Neural progenitor cell (in vitro differentiated cells): Measurements from ENCODE around the gene WIPF2. TPM values are rescaled to one million over a fixed set of nuclear protein-coding genes. Genes with fewer than 3 reads are reported as not detected.

ENCODE experiments used
- DNase-seq: peaks from one replicate; pipeline ENCODE4 v3.0.0-alpha.2; 2016; ENCODE audit warnings: low spot score
- H2AFZ ChIP-seq: fragments of 200-600 bp; sonication (generic); replicated peaks from 2 replicates; pipeline ENCODE4 v1.6.1; 2016; ENCODE audit warnings: antibody characterized with exemption
- H3F3A ChIP-seq: fragments of 200-600 bp; sonication (generic); 2 replicates; pipeline ENCODE4 v1.6.1; 2016; ENCODE audit warnings: antibody characterized with exemption, low read depth
- H3K27ac ChIP-seq: fragments of 200-600 bp; sonication (generic); 2 replicates; pipeline ENCODE4 v1.5.1; 2016; ENCODE audit warnings: mild to moderate bottlenecking
- H3K27me3 ChIP-seq: fragments of 200-600 bp; sonication (generic); 2 replicates; pipeline ENCODE4 v1.6.1; 2016; ENCODE audit warnings: mild to moderate bottlenecking, moderate library complexity
- H3K36me3 ChIP-seq: fragments of 200-600 bp; sonication (generic); 2 replicates; pipeline ENCODE4 v1.5.1; 2016
- H3K4me1 ChIP-seq: fragments of 200-600 bp; sonication (generic); 2 replicates; pipeline ENCODE4 v1.6.1; 2016; ENCODE audit warnings: mixed run types
- H3K4me2 ChIP-seq: fragments of 200-600 bp; sonication (generic); 2 replicates; pipeline ENCODE4 v1.6.1; 2016
- H3K4me3 ChIP-seq: fragments of 200-600 bp; sonication (generic); 2 replicates; pipeline ENCODE4 v1.5.1; 2016
- H3K79me2 ChIP-seq: fragments of 200-600 bp; sonication (generic); 2 replicates; pipeline ENCODE4 v1.6.1; 2016; ENCODE audit warnings: low read depth
- H3K9ac ChIP-seq: fragments of 200-600 bp; sonication (generic); 2 replicates; pipeline ENCODE4 v1.6.1; 2016
- H3K9me3 ChIP-seq: fragments of 200-600 bp; sonication (generic); 2 replicates; pipeline ENCODE4 v1.5.1; 2016; ENCODE audit warnings: low read depth
- H4K20me1 ChIP-seq: fragments of 200-600 bp; sonication (generic); 2 replicates; pipeline ENCODE4 v1.6.1; 2016; ENCODE audit warnings: low read depth
- H3K27ac Mint-ChIP-seq: 3 replicates; pipeline ENCODE4 v1.8.0; 2021; ENCODE audit warnings: mixed read lengths
- H3K27me3 Mint-ChIP-seq: 2 replicates; pipeline ENCODE4 v1.8.0; 2022; ENCODE audit warnings: low read depth, mild to moderate bottlenecking, inconsistent platforms, moderate library complexity, mixed read lengths; ENCODE audit not compliant: insufficient read depth
- H3K36me3 Mint-ChIP-seq: 3 replicates; pipeline ENCODE4 v1.8.0; 2021; ENCODE audit warnings: mixed read lengths
- H3K4me1 Mint-ChIP-seq: 3 replicates; pipeline ENCODE4 v1.8.0; 2021; ENCODE audit warnings: mixed read lengths
- H3K4me3 Mint-ChIP-seq: 3 replicates; pipeline ENCODE4 v1.8.0; 2021; ENCODE audit warnings: mild to moderate bottlenecking, moderate library complexity, mixed read lengths
- H3K9me3 Mint-ChIP-seq: 3 replicates; pipeline ENCODE4 v1.8.0; 2020; ENCODE audit warnings: mixed read lengths
- EZH2 ChIP-seq: fragments of 200-600 bp; sonication (generic); IDR thresholded peaks from 2 replicates; pipeline ENCODE4 v1.6.1; 2017; ENCODE audit warnings: antibody characterized with exemption, mild to moderate bottlenecking, moderate library complexity
- EZH2phosphoT487 ChIP-seq: fragments of 200-600 bp; sonication (generic); IDR thresholded peaks from 2 replicates; pipeline ENCODE4 v1.6.1; 2017; ENCODE audit warnings: antibody characterized with exemption
- total RNA-seq: library from RNA; depleted of rRNA; stranded (reverse); fragments of >200 nt; gene quantifications from 2 replicates; pipeline ENCODE4 v1.2.3, GENCODE V29; 2015; ENCODE audit warnings: low replicate concordance
- TF ChIP-seq, protein P1 (sequence below): fragments of 200-600 bp; sonication (generic); IDR thresholded peaks from 2 replicates; pipeline ENCODE4 v1.5.1; 2017; ENCODE audit warnings: antibody characterized with exemption, mild to moderate bottlenecking

Gene WIPF2
- total RNA-seq, 1 donor from 2014 or later, result 6.8 TPM

- peak; percentile 83 for DNase-seq
- TF ChIP-seq, protein P1, sequence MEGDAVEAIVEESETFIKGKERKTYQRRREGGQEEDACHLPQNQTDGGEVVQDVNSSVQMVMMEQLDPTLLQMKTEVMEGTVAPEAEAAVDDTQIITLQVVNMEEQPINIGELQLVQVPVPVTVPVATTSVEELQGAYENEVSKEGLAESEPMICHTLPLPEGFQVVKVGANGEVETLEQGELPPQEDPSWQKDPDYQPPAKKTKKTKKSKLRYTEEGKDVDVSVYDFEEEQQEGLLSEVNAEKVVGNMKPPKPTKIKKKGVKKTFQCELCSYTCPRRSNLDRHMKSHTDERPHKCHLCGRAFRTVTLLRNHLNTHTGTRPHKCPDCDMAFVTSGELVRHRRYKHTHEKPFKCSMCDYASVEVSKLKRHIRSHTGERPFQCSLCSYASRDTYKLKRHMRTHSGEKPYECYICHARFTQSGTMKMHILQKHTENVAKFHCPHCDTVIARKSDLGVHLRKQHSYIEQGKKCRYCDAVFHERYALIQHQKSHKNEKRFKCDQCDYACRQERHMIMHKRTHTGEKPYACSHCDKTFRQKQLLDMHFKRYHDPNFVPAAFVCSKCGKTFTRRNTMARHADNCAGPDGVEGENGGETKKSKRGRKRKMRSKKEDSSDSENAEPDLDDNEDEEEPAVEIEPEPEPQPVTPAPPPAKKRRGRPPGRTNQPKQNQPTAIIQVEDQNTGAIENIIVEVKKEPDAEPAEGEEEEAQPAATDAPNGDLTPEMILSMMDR, result no peak
- TF ChIP-seq EZH2 (no peak), EZH2phosphoT487 (no peak)
- Histone ChIP-seq H2AFZ (peak within 1 kb of the TSS; percentile 93), H3K27ac (no peak within 1 kb of the TSS), H3K9ac (peak within 1 kb of the TSS; percentile 14), H4K20me1 (peaks cover 18% of the 10 kb centered on the region), H3F3A (peaks cover 38% of the 10 kb centered on the region), H3K4me2 (peak within 1 kb of the TSS; percentile 89), H3K4me3 (peak within 1 kb of the TSS; percentile 78), H3K9me3 (no peaks in the 10 kb centered on the region), H3K79me2 (no peaks in the 10 kb centered on the region), H3K36me3 (no peaks in the 10 kb centered on the region), H3K4me1 (peaks cover 57% of the 10 kb centered on the region), H3K27me3 (no peaks in the 10 kb centered on the region)
- peak within 1 kb of the TSS; percentile 74 for H3K27ac Mint-ChIP-seq
- H3K27me3 Mint-ChIP-seq, result peaks cover 11% of the 10 kb centered on the region
- H3K4me1 Mint-ChIP-seq, result peaks cover 31% of the 10 kb centered on the region
- H3K36me3 Mint-ChIP-seq, result no peaks in the 10 kb centered on the region
- H3K9me3 Mint-ChIP-seq, result no peaks in the 10 kb centered on the region
- no peak within 1 kb of the TSS for H3K4me3 Mint-ChIP-seq
These were observed 90.2 kb downstream of the WIPF2 start, which contains the start of gene RARA for GRCh38 chr17:40309031-40309948. TSS of gene RARA (plus strand) at chr17:40309180. CDS start at chr17:40331219, 22,039 bp downstream.

DNA sequence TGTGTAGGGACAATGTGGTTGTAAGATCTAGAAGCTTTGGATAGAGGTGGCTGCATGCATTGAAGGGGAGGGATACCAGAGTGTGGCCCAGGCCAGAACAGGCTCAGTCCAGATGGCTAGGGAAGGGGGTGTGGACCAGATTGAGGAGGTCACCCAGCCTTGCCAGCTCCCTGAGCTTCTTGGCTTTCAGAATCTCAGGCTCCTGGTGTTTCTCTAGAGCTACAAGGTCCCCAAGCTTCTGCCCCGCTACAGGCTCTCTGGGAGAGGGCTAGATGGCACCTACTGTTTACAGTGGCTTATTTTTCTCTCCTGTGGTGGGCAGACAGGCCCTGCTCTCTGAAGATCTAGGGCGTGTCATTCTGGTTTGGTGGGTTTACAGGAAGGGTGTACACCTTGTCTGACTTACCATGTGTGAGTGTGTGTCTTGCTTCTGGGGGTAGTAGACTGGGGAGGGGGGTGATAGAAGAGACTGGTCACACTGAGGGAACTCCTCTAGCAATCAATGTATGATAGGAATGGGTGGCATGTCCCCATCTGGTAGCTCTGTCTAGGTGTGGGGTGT is 90.9 kb downstream of the WIPF2 start:
- TF ChIP-seq, protein P1, result no peak
- TF ChIP-seq EZH2 (no peak), EZH2phosphoT487 (no peak)
- H3K4me1 ChIP-seq, result peaks cover 61% of the 10 kb centered on the region
- no peak overlapping the region for H3K27ac ChIP-seq
- H3K27me3 Mint-ChIP-seq, result peaks cover 11% of the 10 kb centered on the region
- H3K4me3 Mint-ChIP-seq, result peak overlapping the region; percentile 73
- H3K4me3 ChIP-seq, result peak overlapping the region; percentile 78
- H3K9ac ChIP-seq, result no peak overlapping the region
- H3K9me3 ChIP-seq, result no peaks in the 10 kb centered on the region
- H3K27me3 ChIP-seq, result no peaks in the 10 kb centered on the region
- no peak for DNase-seq
- H3K79me2 ChIP-seq, result no peaks in the 10 kb centered on the region
- no peaks in the 10 kb centered on the region for H3K9me3 Mint-ChIP-seq
- no peaks in the 10 kb centered on the region for H3K36me3 ChIP-seq
- no peaks in the 10 kb centered on the region for H3K36me3 Mint-ChIP-seq
- peaks cover 18% of the 10 kb centered on the region for H4K20me1 ChIP-seq
- peak overlapping the region; percentile 89 for H3K4me2 ChIP-seq
- no peak overlapping the region for H3K27ac Mint-ChIP-seq
- no peak overlapping the region for H2AFZ ChIP-seq
- peaks cover 37% of the 10 kb centered on the region for H3F3A ChIP-seq
- H3K4me1 Mint-ChIP-seq, result peaks cover 27% of the 10 kb centered on the region

DNA sequence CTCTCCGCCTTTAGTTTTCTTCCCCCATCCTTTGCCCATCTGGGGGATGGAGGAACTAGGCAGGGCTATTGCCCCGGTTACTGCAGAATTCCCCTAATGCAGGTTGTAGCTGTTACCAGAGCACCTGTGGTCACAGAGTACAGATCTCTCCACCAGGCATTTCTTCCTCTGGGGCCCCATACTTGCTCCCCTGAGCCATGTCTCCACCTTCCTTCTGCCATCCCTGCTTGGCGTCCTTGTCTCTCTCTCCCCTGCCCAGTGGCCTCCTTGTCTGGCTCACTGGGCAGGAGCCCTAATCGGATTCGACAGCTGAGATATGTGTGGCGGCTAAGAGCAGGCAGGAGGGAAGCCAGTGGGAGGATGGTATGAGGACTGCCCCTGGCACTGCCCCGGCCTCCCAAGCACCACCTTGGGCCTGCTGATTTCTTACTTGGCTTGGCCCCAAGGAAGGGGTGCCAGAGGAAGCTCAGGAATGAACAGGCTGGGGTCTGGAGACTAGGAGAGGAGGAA is 91.8 kb downstream of the WIPF2 start:
- no peaks in the 10 kb centered on the region for H3K36me3 Mint-ChIP-seq
- H3K36me3 ChIP-seq, result no peaks in the 10 kb centered on the region
- H3K4me3 ChIP-seq, result no peak overlapping the region
- peak; percentile 62 for DNase-seq
- H3K4me1 ChIP-seq, result peaks cover 67% of the 10 kb centered on the region
- peaks cover 11% of the 10 kb centered on the region for H3K27me3 Mint-ChIP-seq
- H2AFZ ChIP-seq, result no peak overlapping the region
- H3K4me1 Mint-ChIP-seq, result peaks cover 31% of the 10 kb centered on the region
- H3K9me3 ChIP-seq, result no peaks in the 10 kb centered on the region
- TF ChIP-seq EZH2 (no peak), EZH2phosphoT487 (no peak)
- TF ChIP-seq, protein P1, result no peak
- H3K79me2 ChIP-seq, result no peaks in the 10 kb centered on the region
- H3K9me3 Mint-ChIP-seq, result no peaks in the 10 kb centered on the region
- H3K27ac ChIP-seq, result no peak overlapping the region
- H3K4me2 ChIP-seq, result peak overlapping the region; percentile 6
- H3F3A ChIP-seq, result peaks cover 36% of the 10 kb centered on the region
- no peak overlapping the region for H3K9ac ChIP-seq
- H4K20me1 ChIP-seq, result peaks cover 18% of the 10 kb centered on the region
- H3K27me3 ChIP-seq, result peaks cover 4% of the 10 kb centered on the region
- H3K27ac Mint-ChIP-seq, result no peak overlapping the region
- H3K4me3 Mint-ChIP-seq, result peak overlapping the region; percentile 48
